ENCODE results near the gene MCEE.
"Not testable (repeated sequence)": the region's sequence is repeated elsewhere in the genome, so short reads cannot be mapped to it uniquely, and the experiment has no call there.

Gene MCEE

GRCh38 chr2:71130152-71130904 lies at the start of gene MCEE, which contains the start of gene MPHOSPH10:
TSS of gene MCEE (minus strand) at chr2:71130229. CDS start at chr2:71130219, 10 bp downstream.
TSS of gene MPHOSPH10 (plus strand) at chr2:71130634. CDS start at chr2:71130666, 32 bp downstream.
- Mint-ChIP-seq H3K27me3 (no peaks in the 10 kb centered on the region), H3K4me3 (no peak within 1 kb of the TSS), H3K9me3 (no peaks in the 10 kb centered on the region), H3K36me3 (peaks cover 11% of the 10 kb centered on the region), H3K27ac (no peak within 1 kb of the TSS), H3K4me1 (peaks cover 12% of the 10 kb centered on the region)
- CTCF ChIA-PET = interaction anchor here (0.6 to 2.2 kb wide), 6 partner anchors 30 to 201 kb away, joined by 3 to 9 read pairs (median 4); partner anchors contain the start of genes NAGK and ZNF638
- peak; percentile 94 for DNase-seq

- H3K36me3 Mint-ChIP-seq = not testable (repeated sequence)
Observed at GRCh38 chr2:71178836-71179235, 48.8 kb upstream of the MCEE start.

DNA sequence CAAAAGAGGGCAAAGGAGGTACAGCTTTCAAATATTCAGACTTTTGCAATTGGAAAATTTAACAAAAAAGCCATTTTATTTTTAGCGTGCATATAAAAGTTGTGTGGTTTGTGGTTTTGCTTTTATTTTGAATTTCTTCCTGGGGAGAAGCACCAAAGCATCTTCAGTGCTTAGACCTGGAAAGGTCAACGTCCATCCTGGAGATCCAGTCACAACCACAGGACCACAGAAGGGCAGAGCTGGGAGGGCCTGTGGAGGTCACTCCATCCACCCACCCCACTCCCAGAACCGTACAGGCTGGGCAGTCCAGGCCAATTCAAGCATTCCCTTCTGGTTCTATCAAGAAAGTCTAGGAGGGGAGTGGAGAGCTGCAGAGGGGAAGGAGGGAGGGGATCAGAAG lies 44.2 kb upstream of the MCEE start:
- Mint-ChIP-seq H3K27ac (no peak overlapping the region), H3K9me3 (no peaks in the 10 kb centered on the region), H3K4me3 (no peak overlapping the region), H3K4me1 (peaks cover 11% of the 10 kb centered on the region), H3K27me3 (peaks cover 20% of the 10 kb centered on the region), H3K36me3 (no peaks in the 10 kb centered on the region)
- CTCF ChIA-PET = no interaction called here
- no peak for DNase-seq

More at GRCh38 chr2:71178836-71179235, 48.8 kb upstream of the MCEE start:
- H3K4me1 Mint-ChIP-seq, CTCF ChIA-PET, H3K27ac Mint-ChIP-seq, H3K4me3 Mint-ChIP-seq, H3K9me3 Mint-ChIP-seq, DNase-seq: not testable (repeated sequence)
- H3K27me3 Mint-ChIP-seq = peaks cover 16% of the 10 kb centered on the region

DNA sequence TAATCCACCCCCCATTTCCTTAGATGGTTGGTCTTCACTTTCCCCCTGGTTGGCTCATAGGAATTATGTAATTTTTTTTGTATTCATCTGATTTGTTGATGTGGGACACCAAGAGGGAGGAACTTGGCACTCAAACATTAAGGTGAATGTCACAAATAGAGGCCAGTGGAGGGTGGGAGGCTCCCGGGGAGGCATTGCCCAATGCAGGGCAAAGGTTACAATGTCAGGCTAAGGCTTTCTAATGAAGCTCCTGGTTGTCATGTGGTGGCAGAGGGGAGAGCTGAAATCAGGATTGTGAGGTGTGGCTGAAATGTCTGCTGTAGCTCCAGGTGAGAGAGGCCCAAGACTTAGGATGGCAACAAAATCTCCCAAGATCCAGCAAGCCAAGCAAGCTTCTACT lies 43.1 kb upstream of the MCEE start:
- CTCF ChIA-PET = interaction anchor here (0.8 kb wide), 1 partner anchor 23 kb away, joined by 4 read pairs; no protein-coding TSS in a partner anchor
- Mint-ChIP-seq H3K4me3 (no peak overlapping the region), H3K9me3 (no peaks in the 10 kb centered on the region), H3K27ac (no peak overlapping the region), H3K4me1 (peaks cover 11% of the 10 kb centered on the region), H3K36me3 (no peaks in the 10 kb centered on the region), H3K27me3 (peaks cover 20% of the 10 kb centered on the region)
- no peak for DNase-seq

DNA sequence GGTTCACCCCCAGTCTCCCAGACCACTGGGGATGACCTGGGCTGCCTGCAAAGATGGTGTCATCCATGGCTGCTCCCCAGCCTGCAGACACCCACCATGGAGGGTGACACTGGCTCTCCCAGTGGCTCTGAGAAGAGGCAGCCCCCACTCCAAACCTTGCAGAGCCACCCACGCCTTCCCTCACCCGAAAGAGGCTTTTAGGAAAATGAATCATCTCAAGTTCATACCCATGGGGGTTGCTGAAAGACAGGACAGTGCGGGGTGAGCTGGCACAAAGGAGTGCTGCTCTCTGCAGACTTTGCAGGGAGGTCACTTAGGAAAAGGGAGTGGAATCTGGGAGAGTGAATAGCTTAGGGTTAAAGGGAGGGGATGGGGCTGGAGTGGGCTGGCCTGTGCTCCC lies 36.8 kb upstream of the MCEE start:
- H3K9me3 Mint-ChIP-seq = no peaks in the 10 kb centered on the region
- H3K27me3 Mint-ChIP-seq = peaks cover 18% of the 10 kb centered on the region
- CTCF ChIA-PET = no interaction called here
- DNase-seq = no peak
- H3K4me3 Mint-ChIP-seq = no peak overlapping the region
- H3K4me1 Mint-ChIP-seq = no peaks in the 10 kb centered on the region
- H3K36me3 Mint-ChIP-seq = no peaks in the 10 kb centered on the region
- no peak overlapping the region for H3K27ac Mint-ChIP-seq

- Mint-ChIP-seq H3K4me3 (no peak overlapping the region), H3K27ac (no peak overlapping the region)
- peak; percentile 69 for DNase-seq
Observed at GRCh38 chr2:71157124-71157793, 27.2 kb upstream of the MCEE start.

DNA sequence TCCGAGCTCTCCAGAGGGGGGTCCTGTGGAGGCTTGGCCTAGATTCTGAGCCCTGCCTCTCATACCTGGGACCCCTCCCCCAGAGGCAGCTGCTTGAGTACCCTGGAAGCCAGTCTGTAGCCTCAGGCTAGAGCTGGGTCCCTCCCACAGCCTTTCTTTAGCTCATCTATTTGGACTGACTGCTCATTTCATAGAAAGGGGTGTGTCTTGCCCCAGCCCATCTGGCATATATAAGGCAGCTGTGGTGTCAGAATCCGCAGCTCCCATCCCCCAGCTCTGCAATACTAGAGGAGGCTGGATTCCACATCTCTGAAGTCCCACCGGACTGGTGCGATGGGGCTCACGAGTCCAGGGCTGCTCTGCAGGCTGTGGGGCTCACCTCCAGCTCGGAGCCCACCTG lies 26.5 kb upstream of the MCEE start:
- H3K9me3 Mint-ChIP-seq = no peaks in the 10 kb centered on the region
- H3K36me3 Mint-ChIP-seq = no peaks in the 10 kb centered on the region
- no peak overlapping the region for H3K4me3 Mint-ChIP-seq
- H3K27ac Mint-ChIP-seq = no peak overlapping the region
- peaks cover 23% of the 10 kb centered on the region for H3K27me3 Mint-ChIP-seq
- H3K4me1 Mint-ChIP-seq = peaks cover 2% of the 10 kb centered on the region
- CTCF ChIA-PET = interaction anchor here (0.7 to 3.1 kb wide), 10 partner anchors 12 to 356 kb away, joined by 3 to 25 read pairs (median 5); partner anchors contain the start of genes NAGK and ZNF638
- DNase-seq = no peak

More at GRCh38 chr2:71157124-71157793, 27.2 kb upstream of the MCEE start:
- CTCF ChIA-PET = interaction anchor here (0.7 to 3.1 kb wide), 10 partner anchors 14 to 356 kb away, joined by 3 to 25 read pairs (median 4); partner anchors contain the start of genes NAGK and ZNF638
- H3K9me3 Mint-ChIP-seq = no peaks in the 10 kb centered on the region
- H3K36me3 Mint-ChIP-seq = no peaks in the 10 kb centered on the region
- H3K4me1 Mint-ChIP-seq = peaks cover 2% of the 10 kb centered on the region
- H3K27me3 Mint-ChIP-seq = peaks cover 23% of the 10 kb centered on the region

GRCh38 chr2:71155846-71156245 lies 25.8 kb upstream of the MCEE start:
- CTCF ChIA-PET = interaction anchor here (1.0 to 3.1 kb wide), 8 partner anchors 12 to 355 kb away, joined by 3 to 25 read pairs (median 5); partner anchors contain the start of gene ZNF638
- Mint-ChIP-seq H3K9me3 (no peaks in the 10 kb centered on the region), H3K27me3 (peaks cover 23% of the 10 kb centered on the region), H3K4me1 (peaks cover 2% of the 10 kb centered on the region), H3K27ac (no peak overlapping the region), H3K36me3 (no peaks in the 10 kb centered on the region), H3K4me3 (no peak overlapping the region)
- no peak for DNase-seq

- Mint-ChIP-seq H3K4me3 (no peak overlapping the region), H3K36me3 (peaks cover 5% of the 10 kb centered on the region), H3K27ac (no peak overlapping the region), H3K27me3 (peaks cover 23% of the 10 kb centered on the region), H3K4me1 (peaks cover 2% of the 10 kb centered on the region), H3K9me3 (no peaks in the 10 kb centered on the region)
- CTCF ChIA-PET = interaction anchor here (0.9 to 3.1 kb wide), 7 partner anchors 28 to 356 kb away, joined by 3 to 25 read pairs (median 3); no protein-coding TSS in a partner anchor
- peak; percentile 43 for DNase-seq
Observed at GRCh38 chr2:71154798-71155197, 24.8 kb upstream of the MCEE start.

GRCh38 chr2:71154279-71154678 lies 24.2 kb upstream of the MCEE start:
- Mint-ChIP-seq H3K9me3 (no peaks in the 10 kb centered on the region), H3K4me1 (peaks cover 2% of the 10 kb centered on the region), H3K27ac (no peak overlapping the region), H3K4me3 (no peak overlapping the region), H3K27me3 (peaks cover 23% of the 10 kb centered on the region), H3K36me3 (peaks cover 8% of the 10 kb centered on the region)
- CTCF ChIA-PET = interaction anchor here (0.9 to 3.1 kb wide), 7 partner anchors 27 to 356 kb away, joined by 3 to 25 read pairs (median 3); no protein-coding TSS in a partner anchor
- no peak for DNase-seq

- no peak overlapping the region for H3K4me3 Mint-ChIP-seq
- no peak overlapping the region for H3K27ac Mint-ChIP-seq
- no peaks in the 10 kb centered on the region for H3K9me3 Mint-ChIP-seq
- no peak for DNase-seq
- CTCF ChIA-PET = interaction anchor here (0.9 to 1.4 kb wide), 3 partner anchors 26 to 357 kb away, joined by 3 to 7 read pairs (median 3); no protein-coding TSS in a partner anchor
- H3K27me3 Mint-ChIP-seq = peaks cover 23% of the 10 kb centered on the region
- H3K4me1 Mint-ChIP-seq = peaks cover 2% of the 10 kb centered on the region
- H3K36me3 Mint-ChIP-seq = peaks cover 14% of the 10 kb centered on the region
Observed at GRCh38 chr2:71153585-71154224, 23.7 kb upstream of the MCEE start.

DNA sequence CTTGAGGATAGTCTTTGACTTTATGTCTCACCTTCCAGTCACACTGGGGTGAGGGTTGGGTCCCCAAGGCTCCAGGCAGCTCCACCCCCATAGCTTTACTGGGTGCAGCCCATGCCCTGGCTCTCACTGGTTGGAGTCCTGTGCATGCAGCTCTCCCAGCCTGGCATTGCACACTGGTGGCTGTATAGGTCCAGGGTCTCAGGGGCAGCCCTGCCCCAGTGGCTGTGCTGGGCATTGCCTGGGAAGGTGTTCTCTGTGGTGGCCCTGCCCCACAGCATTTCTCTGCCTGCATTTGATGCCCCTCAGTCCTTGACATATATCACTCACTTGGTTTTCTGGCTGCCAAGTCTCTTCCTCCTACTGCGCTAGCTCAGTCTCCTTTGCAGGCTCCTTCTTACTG lies 21.6 kb upstream of the MCEE start:
- no peak for DNase-seq
- Mint-ChIP-seq H3K36me3 (peaks cover 26% of the 10 kb centered on the region), H3K9me3 (no peaks in the 10 kb centered on the region), H3K4me1 (no peaks in the 10 kb centered on the region), H3K27ac (no peak overlapping the region), H3K4me3 (no peak overlapping the region), H3K27me3 (peaks cover 13% of the 10 kb centered on the region)
- CTCF ChIA-PET = no interaction called here

DNA sequence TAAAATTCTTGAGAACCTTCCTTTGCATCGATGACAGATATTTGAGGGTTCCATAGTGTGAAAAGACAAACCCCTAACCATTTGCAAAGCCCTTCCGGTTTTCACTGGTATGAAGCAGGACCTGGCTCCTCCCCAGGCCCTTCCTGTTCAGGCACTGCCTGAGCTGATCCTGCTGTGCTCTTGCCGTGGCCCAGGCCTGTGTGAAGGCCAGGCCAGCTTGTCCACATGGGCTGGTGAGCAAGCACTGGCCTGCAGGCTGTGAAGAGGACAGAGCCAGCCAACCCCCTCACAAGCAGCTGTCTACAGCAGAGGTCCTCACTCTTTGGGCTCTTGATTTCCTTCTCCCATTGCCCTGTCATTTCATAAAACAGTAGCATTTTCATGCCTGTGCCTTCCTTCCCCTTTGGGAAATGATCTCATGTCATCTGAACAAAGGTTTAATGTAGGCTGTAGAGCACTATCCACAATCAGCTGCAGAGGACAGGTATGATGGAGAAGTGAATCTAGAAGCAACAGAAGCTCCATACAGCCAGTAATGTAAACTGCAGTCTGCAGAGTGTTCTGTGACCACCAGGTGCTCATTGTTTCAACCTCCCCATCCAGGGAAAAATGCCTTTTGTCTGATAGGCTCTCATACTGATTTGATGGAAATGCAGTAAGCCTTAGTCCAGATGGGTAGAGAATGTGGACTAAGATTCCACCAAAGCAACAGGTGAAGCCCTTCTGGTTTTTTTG lies 20.2 kb upstream of the MCEE start:
- no peak for DNase-seq
- Mint-ChIP-seq H3K27ac (no peak overlapping the region), H3K27me3 (peaks cover 4% of the 10 kb centered on the region), H3K36me3 (peaks cover 37% of the 10 kb centered on the region), H3K4me3 (no peak overlapping the region), H3K4me1 (no peaks in the 10 kb centered on the region), H3K9me3 (no peaks in the 10 kb centered on the region)
- CTCF ChIA-PET = interaction anchor here (0.7 kb wide), 1 partner anchor 23 kb away, joined by 4 read pairs; no protein-coding TSS in a partner anchor
